ENCODE results near the gene MRPL39. TPM values are rescaled to one million over a fixed set of nuclear protein-coding genes. Genes with fewer than 3 reads are reported as not detected.
"Not testable (repeated sequence)": the region's sequence is repeated elsewhere in the genome, so short reads cannot be mapped to it uniquely, and the experiment has no call there.

Gene MRPL39
- total and polyA plus RNA-seq, 7 experiments from 2014 or later = 7.6 to 53.6 (median 20.5) TPM

GRCh38 chr21:25636727-25637126 lies 29.4 kb upstream of the MRPL39 start:
- no peaks in the 10 kb centered on the region for H3K9me3 ChIP-seq (ENCODE audit: control insufficient read depth in 2 of 3, low read length in 3 of 3)
- DNase-seq (no peak), ATAC-seq (no peak)
- intact Hi-C loops (cut with micrococcal nuclease) = no loop called here
- no peaks in the 10 kb centered on the region for H3K27me3 ChIP-seq (ENCODE audit: control insufficient read depth in 2 of 2, insufficient read depth in 2 of 2, low read length in 2 of 2)
- H3K36me3 Mint-ChIP-seq = peaks cover 0 to 3% (median 0%) of the 10 kb centered on the region in 5 donors
- peaks cover 0 to 7% (median 0%) of the 10 kb centered on the region in 11 donors for H3K9me3 Mint-ChIP-seq
- ChIA-PET POLR2A (interaction anchor here (1.6 kb wide), 1 partner anchor 28 kb away, joined by 3 read pairs; no protein-coding TSS in a partner anchor), CTCF (no interaction called here)
- peaks cover 0 to 10% of the 10 kb centered on the region in 2 donors for H3K4me1 ChIP-seq (ENCODE audit: control insufficient read depth in 2 of 2, insufficient read depth in 2 of 2, low read length in 2 of 2)
- peaks cover 28 to 48% (median 36%) of the 10 kb centered on the region in 5 donors for H3K27me3 Mint-ChIP-seq
- H3K36me3 ChIP-seq (ENCODE audit: control insufficient read depth in 2 of 3, insufficient read depth in 3 of 3, low read length in 3 of 3) = no peaks in the 10 kb centered on the region
- peaks cover 14 to 22% (median 17%) of the 10 kb centered on the region in 7 donors for H3K4me1 Mint-ChIP-seq
- H3K27ac Mint-ChIP-seq = no peak overlapping the region
- H3K4me3 Mint-ChIP-seq = no peak overlapping the region
- no peak overlapping the region for H3K27ac ChIP-seq (ENCODE audit: low read depth, low read length)
- no peak overlapping the region for H3K4me3 ChIP-seq (ENCODE audit: low read length)

- no peak overlapping the region for H3K4me3 ChIP-seq (ENCODE audit: low read length)
- H3K4me1 ChIP-seq (ENCODE audit: control insufficient read depth in 2 of 2, insufficient read depth in 2 of 2, low read length in 2 of 2) = peaks cover 0 to 10% of the 10 kb centered on the region in 2 donors
- no peaks in the 10 kb centered on the region for H3K9me3 ChIP-seq (ENCODE audit: control insufficient read depth in 2 of 3, low read length in 3 of 3)
- H3K27me3 Mint-ChIP-seq = peaks cover 20 to 42% (median 31%) of the 10 kb centered on the region in 5 donors
- ATAC-seq (no peak), DNase-seq (no peak)
- POLR2A ChIA-PET = no interaction called here
- H3K36me3 ChIP-seq (ENCODE audit: control insufficient read depth in 2 of 3, insufficient read depth in 3 of 3, low read length in 3 of 3) = no peaks in the 10 kb centered on the region
- no peak overlapping the region for H3K27ac Mint-ChIP-seq
- CTCF ChIA-PET = interaction anchor here (0.6 to 1.5 kb wide), 2 partner anchors 27 to 310 kb away, joined by 3 read pairs; no protein-coding TSS in a partner anchor
- H3K4me1 Mint-ChIP-seq = peaks cover 10 to 17% (median 11%) of the 10 kb centered on the region in 7 donors
- no peak overlapping the region for H3K27ac ChIP-seq (ENCODE audit: low read depth, low read length)
- no peaks in the 10 kb centered on the region for H3K27me3 ChIP-seq (ENCODE audit: control insufficient read depth in 2 of 2, insufficient read depth in 2 of 2, low read length in 2 of 2)
- H3K4me3 Mint-ChIP-seq = no peak overlapping the region
- H3K36me3 Mint-ChIP-seq = peaks cover 0 to 3% (median 0%) of the 10 kb centered on the region in 5 donors
- intact Hi-C loops (cut with micrococcal nuclease) = no loop called here
- peaks cover 0 to 7% (median 0%) of the 10 kb centered on the region in 11 donors for H3K9me3 Mint-ChIP-seq
These were observed 28.0 kb upstream of the MRPL39 start for GRCh38 chr21:25635310-25635709.

GRCh38 chr21:25632296-25632695 lies 25.0 kb upstream of the MRPL39 start:
- ChIA-PET POLR2A (no interaction called here), CTCF (no interaction called here)
- Mint-ChIP-seq H3K9me3 (peaks cover 0 to 7% (median 0%) of the 10 kb centered on the region in 11 donors), H3K4me1 (peaks cover 0 to 6% (median 0%) of the 10 kb centered on the region in 7 donors), H3K27me3 (peaks cover 10 to 23% (median 15%) of the 10 kb centered on the region in 5 donors), H3K4me3 (no peak overlapping the region), H3K36me3 (peaks cover 0 to 3% (median 0%) of the 10 kb centered on the region in 5 donors), H3K27ac (no peak overlapping the region)
- Histone ChIP-seq H3K4me3 (ENCODE audit: low read length) (no peak overlapping the region), H3K9me3 (ENCODE audit: control insufficient read depth in 2 of 3, low read length in 3 of 3) (no peaks in the 10 kb centered on the region), H3K27me3 (ENCODE audit: control insufficient read depth in 2 of 2, insufficient read depth in 2 of 2, low read length in 2 of 2) (no peaks in the 10 kb centered on the region), H3K4me1 (ENCODE audit: control insufficient read depth in 2 of 2, insufficient read depth in 2 of 2, low read length in 2 of 2) (no peaks in the 10 kb centered on the region), H3K36me3 (ENCODE audit: control insufficient read depth in 2 of 3, insufficient read depth in 3 of 3, low read length in 3 of 3) (no peaks in the 10 kb centered on the region), H3K27ac (ENCODE audit: low read depth, low read length) (no peak overlapping the region)
- DNase-seq (no peak), ATAC-seq (no peak)
- intact Hi-C loops (cut with micrococcal nuclease) = no loop called here

GRCh38 chr21:25626757-25627156 lies 19.5 kb upstream of the MRPL39 start:
- Histone ChIP-seq H3K4me1 (ENCODE audit: control insufficient read depth in 2 of 2, insufficient read depth in 2 of 2, low read length in 2 of 2) (no peaks in the 10 kb centered on the region), H3K27me3 (ENCODE audit: control insufficient read depth in 2 of 2, insufficient read depth in 2 of 2, low read length in 2 of 2) (no peaks in the 10 kb centered on the region), H3K27ac (ENCODE audit: low read depth, low read length) (no peak overlapping the region), H3K9me3 (ENCODE audit: control insufficient read depth in 2 of 3, low read length in 3 of 3) (no peaks in the 10 kb centered on the region), H3K4me3 (ENCODE audit: low read length) (no peak overlapping the region), H3K36me3 (ENCODE audit: control insufficient read depth in 2 of 3, insufficient read depth in 3 of 3, low read length in 3 of 3) (no peaks in the 10 kb centered on the region)
- no peak for ATAC-seq
- peaks cover 0 to 12% (median 0%) of the 10 kb centered on the region in 5 donors for H3K27me3 Mint-ChIP-seq
- H3K36me3 Mint-ChIP-seq = no peaks in the 10 kb centered on the region
- H3K27ac Mint-ChIP-seq = no peak overlapping the region
- no peak for DNase-seq
- intact Hi-C loops (cut with micrococcal nuclease) = no loop called here
- peaks cover 0 to 1% (median 0%) of the 10 kb centered on the region in 11 donors for H3K9me3 Mint-ChIP-seq
- CTCF ChIA-PET = no interaction called here
- no peaks in the 10 kb centered on the region for H3K4me1 Mint-ChIP-seq
- POLR2A ChIA-PET = no interaction called here
- H3K4me3 Mint-ChIP-seq = no peak overlapping the region

GRCh38 chr21:25625776-25626555 lies 18.7 kb upstream of the MRPL39 start:
- ATAC-seq; H3K27ac Mint-ChIP-seq; H3K36me3 ChIP-seq (ENCODE audit: control insufficient read depth in 2 of 3, insufficient read depth in 3 of 3, low read length in 3 of 3); H3K4me3 Mint-ChIP-seq; H3K4me1 Mint-ChIP-seq; DNase-seq; H3K4me1 ChIP-seq (ENCODE audit: control insufficient read depth in 2 of 2, insufficient read depth in 2 of 2, low read length in 2 of 2); H3K27me3 ChIP-seq (ENCODE audit: control insufficient read depth in 2 of 2, insufficient read depth in 2 of 2, low read length in 2 of 2); H3K4me3 ChIP-seq (ENCODE audit: low read length); intact Hi-C loops (cut with micrococcal nuclease); H3K9me3 Mint-ChIP-seq; H3K36me3 Mint-ChIP-seq; POLR2A ChIA-PET; H3K27ac ChIP-seq (ENCODE audit: low read depth, low read length); CTCF ChIA-PET; H3K9me3 ChIP-seq (ENCODE audit: control insufficient read depth in 2 of 3, low read length in 3 of 3): not testable (repeated sequence)
- H3K27me3 Mint-ChIP-seq = peaks cover 0 to 12% (median 0%) of the 10 kb centered on the region in 5 donors

GRCh38 chr21:25625036-25625435 lies 17.8 kb upstream of the MRPL39 start:
- H3K4me3 Mint-ChIP-seq = no peak overlapping the region
- no peak for ATAC-seq
- Histone ChIP-seq H3K27ac (ENCODE audit: low read depth, low read length) (no peak overlapping the region), H3K4me3 (ENCODE audit: low read length) (no peak overlapping the region), H3K9me3 (ENCODE audit: control insufficient read depth in 2 of 3, low read length in 3 of 3) (no peaks in the 10 kb centered on the region), H3K4me1 (ENCODE audit: control insufficient read depth in 2 of 2, insufficient read depth in 2 of 2, low read length in 2 of 2) (no peaks in the 10 kb centered on the region), H3K36me3 (ENCODE audit: control insufficient read depth in 2 of 3, insufficient read depth in 3 of 3, low read length in 3 of 3) (no peaks in the 10 kb centered on the region), H3K27me3 (ENCODE audit: control insufficient read depth in 2 of 2, insufficient read depth in 2 of 2, low read length in 2 of 2) (no peaks in the 10 kb centered on the region)
- no peak for DNase-seq
- H3K27ac Mint-ChIP-seq = no peak overlapping the region
- peaks cover 0 to 1% (median 0%) of the 10 kb centered on the region in 11 donors for H3K9me3 Mint-ChIP-seq
- intact Hi-C loops (cut with micrococcal nuclease) = no loop called here
- H3K4me1 Mint-ChIP-seq = no peaks in the 10 kb centered on the region
- ChIA-PET CTCF (no interaction called here), POLR2A (no interaction called here)
- no peaks in the 10 kb centered on the region for H3K36me3 Mint-ChIP-seq
- H3K27me3 Mint-ChIP-seq = peaks cover 0 to 12% (median 0%) of the 10 kb centered on the region in 5 donors

- Histone ChIP-seq H3K9me3 (ENCODE audit: control insufficient read depth in 2 of 3, low read length in 3 of 3) (no peaks in the 10 kb centered on the region), H3K27me3 (ENCODE audit: control insufficient read depth in 2 of 2, insufficient read depth in 2 of 2, low read length in 2 of 2) (no peaks in the 10 kb centered on the region), H3K4me3 (ENCODE audit: low read length) (no peak overlapping the region), H3K4me1 (ENCODE audit: control insufficient read depth in 2 of 2, insufficient read depth in 2 of 2, low read length in 2 of 2) (no peaks in the 10 kb centered on the region), H3K36me3 (ENCODE audit: control insufficient read depth in 2 of 3, insufficient read depth in 3 of 3, low read length in 3 of 3) (no peaks in the 10 kb centered on the region), H3K27ac (ENCODE audit: low read depth, low read length) (no peak overlapping the region)
- Mint-ChIP-seq H3K4me3 (no peak overlapping the region), H3K27me3 (peaks cover 0 to 12% (median 0%) of the 10 kb centered on the region in 5 donors), H3K27ac (no peak overlapping the region), H3K9me3 (peaks cover 0 to 1% (median 0%) of the 10 kb centered on the region in 11 donors), H3K36me3 (no peaks in the 10 kb centered on the region), H3K4me1 (no peaks in the 10 kb centered on the region)
- no peak for DNase-seq
- ATAC-seq = no peak
- CTCF ChIA-PET = no interaction called here
- POLR2A ChIA-PET = no interaction called here
- intact Hi-C loops (cut with micrococcal nuclease) = no loop called here
These were observed 17.2 kb upstream of the MRPL39 start for GRCh38 chr21:25624511-25624910.

Data from naive thymus-derived CD4-positive, alpha-beta T cell (primary cell).